HUES6 (cell line): ENCODE measurements around the gene TMEM185B.

ENCODE experiments used
- H3K27ac ChIP-seq: 2 replicates; pipeline ENCODE4 v1.7.0; 2013; ENCODE audit warnings: low read depth, mild to moderate bottlenecking, low read length, inconsistent platforms
- H3K27me3 ChIP-seq: 2 replicates; pipeline ENCODE4 v1.6.1; 2013; ENCODE audit warnings: low read length; ENCODE audit not compliant: control insufficient read depth, insufficient read depth
- H3K36me3 ChIP-seq: 2 replicates; pipeline ENCODE4 v1.6.1; 2013; ENCODE audit warnings: low read length; ENCODE audit not compliant: control insufficient read depth, insufficient read depth
- H3K4me1 ChIP-seq: 2 replicates; pipeline ENCODE4 v1.6.1; 2013; ENCODE audit warnings: low read length; ENCODE audit not compliant: control insufficient read depth, insufficient read depth
- H3K4me3 ChIP-seq: 2 replicates; pipeline ENCODE4 v1.5.1; 2013; ENCODE audit warnings: low read depth, low read length
- H3K9ac ChIP-seq: one replicate; pipeline ENCODE4 v1.6.1; 2013; ENCODE audit warnings: mild to moderate bottlenecking, low read length
- H3K9me3 ChIP-seq: 2 replicates; pipeline ENCODE4 v1.6.1; 2013; ENCODE audit warnings: low read depth, low read length; ENCODE audit not compliant: control insufficient read depth, insufficient read depth

The TMEM185B gene

DNA sequence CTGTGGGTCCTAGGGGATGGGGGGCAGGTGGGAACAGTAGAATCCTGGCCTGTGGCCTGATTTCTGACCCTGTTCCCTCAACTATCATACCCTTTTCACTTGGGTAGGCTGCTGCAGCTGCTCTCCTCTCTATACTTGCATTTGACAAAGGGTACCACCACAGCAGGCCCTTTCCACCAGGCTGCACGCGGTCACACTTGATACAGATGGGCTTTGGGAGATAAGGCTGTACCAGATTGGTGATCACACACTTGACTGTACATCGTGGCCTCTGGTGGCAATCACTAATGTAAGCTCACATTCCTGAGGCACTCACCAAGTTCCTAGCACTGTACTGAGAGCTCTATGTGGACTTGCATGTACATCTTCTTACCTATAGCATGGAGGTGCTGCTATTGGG, 27.9 kb upstream of the TMEM185B start:
- Histone ChIP-seq H3K9ac (no peak overlapping the region), H3K4me3 (no peak overlapping the region), H3K9me3 (no peaks in the 10 kb centered on the region), H3K27me3 (peaks cover 49% of the 10 kb centered on the region), H3K4me1 (peaks cover 23% of the 10 kb centered on the region), H3K27ac (no peak overlapping the region), H3K36me3 (no peaks in the 10 kb centered on the region)

DNA sequence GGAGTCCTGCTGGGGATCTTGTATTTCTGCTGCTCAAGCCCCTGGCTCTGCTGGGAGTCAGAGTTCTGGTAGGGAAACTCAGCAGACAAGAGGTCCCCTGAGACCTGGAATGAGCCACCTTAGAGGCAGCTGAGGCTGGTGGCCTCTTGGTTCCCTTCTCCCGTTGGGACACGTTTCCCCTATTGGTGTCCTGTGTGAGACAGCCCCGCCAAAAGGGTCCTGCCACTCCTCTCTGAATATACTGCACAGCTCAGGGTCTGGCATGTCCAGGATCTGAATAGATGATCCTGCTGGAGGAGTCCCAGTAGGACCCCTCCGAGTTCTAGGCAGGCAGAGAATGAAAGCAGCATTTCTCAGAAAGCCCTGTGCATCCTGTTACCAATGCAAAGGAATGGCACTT, 27.4 kb upstream of the TMEM185B start:
- no peak overlapping the region for H3K4me3 ChIP-seq
- no peaks in the 10 kb centered on the region for H3K9me3 ChIP-seq
- peaks cover 27% of the 10 kb centered on the region for H3K4me1 ChIP-seq
- H3K36me3 ChIP-seq: no peaks in the 10 kb centered on the region
- H3K27me3 ChIP-seq: peaks cover 49% of the 10 kb centered on the region
- no peak overlapping the region for H3K27ac ChIP-seq
- H3K9ac ChIP-seq: no peak overlapping the region

DNA sequence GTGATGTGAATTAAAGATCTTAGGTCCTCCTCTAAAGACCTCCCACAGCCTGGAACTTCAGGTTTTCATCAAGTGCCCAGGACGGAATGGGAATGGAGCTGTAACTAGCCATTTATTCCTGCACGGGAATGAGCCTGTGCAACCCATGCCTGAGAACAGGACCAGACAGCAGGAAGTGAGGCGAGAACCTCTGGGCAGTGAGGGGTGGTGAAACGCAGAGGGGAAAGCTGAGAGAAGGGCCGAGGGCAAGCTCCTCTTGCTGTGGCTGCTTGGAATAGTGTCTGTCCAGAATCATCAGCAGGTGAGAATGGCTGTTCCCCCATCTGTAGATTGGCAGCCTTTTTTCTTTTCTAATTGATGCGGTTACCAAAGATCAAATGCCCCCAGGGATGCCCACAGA, 24.7 kb upstream of the TMEM185B start:
- Histone ChIP-seq H3K9me3 (no peaks in the 10 kb centered on the region), H3K27me3 (peaks cover 29% of the 10 kb centered on the region), H3K27ac (no peak overlapping the region), H3K36me3 (no peaks in the 10 kb centered on the region), H3K9ac (no peak overlapping the region), H3K4me1 (peaks cover 34% of the 10 kb centered on the region), H3K4me3 (no peak overlapping the region)

DNA sequence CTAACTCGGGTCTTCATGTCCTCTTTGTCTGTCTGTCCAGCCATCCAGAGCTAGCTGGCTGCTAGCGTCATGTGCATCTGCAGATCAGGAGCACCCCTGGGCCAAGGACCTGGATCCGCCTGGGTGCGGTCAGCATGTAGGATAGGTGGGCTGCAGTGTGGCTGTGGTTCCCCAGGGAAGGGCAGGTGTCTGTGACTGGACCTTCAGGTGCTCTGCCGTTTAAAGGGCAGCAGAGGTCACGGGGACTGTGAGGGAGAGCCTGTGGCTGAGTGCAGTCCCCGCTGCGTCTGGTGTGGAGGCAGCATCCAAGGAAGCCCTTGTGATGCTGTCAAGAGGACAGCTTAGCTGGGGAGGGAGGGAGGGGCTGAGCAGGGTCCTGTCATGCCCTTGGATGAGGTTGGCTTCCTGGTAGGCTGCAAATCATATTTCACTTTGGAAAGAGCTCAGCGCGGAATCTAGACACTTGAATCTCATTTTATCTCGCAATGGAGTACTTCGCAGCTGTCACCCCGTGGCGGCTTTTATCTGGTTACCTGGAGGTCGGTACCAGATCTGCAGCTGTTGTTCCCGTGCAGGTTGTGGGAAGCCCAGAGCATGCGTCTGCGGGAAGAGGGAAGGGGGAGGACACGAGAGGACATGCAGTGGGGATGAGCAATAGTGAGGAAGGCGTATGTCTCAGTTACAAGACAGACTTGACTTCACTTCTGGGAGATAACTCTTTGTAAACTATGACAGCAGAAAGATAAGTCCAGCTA, 23.5 kb upstream of the TMEM185B start:
- Histone ChIP-seq H3K9ac (no peak overlapping the region), H3K9me3 (no peaks in the 10 kb centered on the region), H3K27me3 (peaks cover 25% of the 10 kb centered on the region), H3K27ac (no peak overlapping the region), H3K4me1 (peaks cover 31% of the 10 kb centered on the region), H3K4me3 (no peak overlapping the region), H3K36me3 (no peaks in the 10 kb centered on the region)

DNA sequence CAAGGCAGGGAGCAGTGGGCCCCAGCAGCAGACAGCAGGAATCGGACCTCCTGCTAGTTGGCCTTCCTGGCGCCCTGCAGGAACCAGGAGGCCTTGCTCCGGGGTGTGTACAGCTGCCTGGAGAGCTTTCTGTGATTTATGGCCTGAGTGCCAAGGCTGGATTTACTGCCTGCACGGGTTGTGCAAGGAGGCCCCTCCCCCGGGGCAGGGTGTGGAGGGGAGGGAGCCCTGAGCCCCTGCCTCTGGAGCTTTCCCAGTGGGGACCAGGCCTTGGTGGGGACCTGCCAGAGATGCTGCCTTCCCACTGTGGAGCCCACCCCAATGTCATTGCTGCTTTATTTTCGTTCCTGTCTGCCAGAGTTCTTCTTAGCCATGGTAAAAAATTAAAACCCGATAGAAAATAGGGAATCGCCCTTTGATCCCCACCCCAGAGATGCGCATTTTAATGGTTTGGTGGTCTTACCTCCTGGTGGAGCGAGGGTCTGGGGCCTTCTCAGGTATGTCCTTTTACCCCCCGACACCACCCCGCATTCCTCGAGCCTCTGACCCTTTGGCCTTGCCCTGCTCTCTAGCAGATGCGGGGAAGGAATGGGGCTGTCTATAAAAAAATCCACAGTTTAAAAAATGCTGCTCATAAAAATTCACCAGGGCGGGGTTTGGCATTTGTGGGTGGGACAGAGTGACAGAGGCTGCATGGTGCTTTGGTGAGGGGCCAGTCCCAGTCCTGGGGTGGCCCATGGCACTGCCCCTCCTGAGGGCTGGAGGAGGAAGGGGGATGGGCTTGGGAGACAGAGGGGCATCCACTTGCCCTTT, 22.5 kb upstream of the TMEM185B start:
- Histone ChIP-seq H3K9me3 (no peaks in the 10 kb centered on the region), H3K9ac (no peak overlapping the region), H3K4me3 (no peak overlapping the region), H3K27me3 (peaks cover 15% of the 10 kb centered on the region), H3K4me1 (peaks cover 30% of the 10 kb centered on the region), H3K27ac (no peak overlapping the region), H3K36me3 (no peaks in the 10 kb centered on the region)

DNA sequence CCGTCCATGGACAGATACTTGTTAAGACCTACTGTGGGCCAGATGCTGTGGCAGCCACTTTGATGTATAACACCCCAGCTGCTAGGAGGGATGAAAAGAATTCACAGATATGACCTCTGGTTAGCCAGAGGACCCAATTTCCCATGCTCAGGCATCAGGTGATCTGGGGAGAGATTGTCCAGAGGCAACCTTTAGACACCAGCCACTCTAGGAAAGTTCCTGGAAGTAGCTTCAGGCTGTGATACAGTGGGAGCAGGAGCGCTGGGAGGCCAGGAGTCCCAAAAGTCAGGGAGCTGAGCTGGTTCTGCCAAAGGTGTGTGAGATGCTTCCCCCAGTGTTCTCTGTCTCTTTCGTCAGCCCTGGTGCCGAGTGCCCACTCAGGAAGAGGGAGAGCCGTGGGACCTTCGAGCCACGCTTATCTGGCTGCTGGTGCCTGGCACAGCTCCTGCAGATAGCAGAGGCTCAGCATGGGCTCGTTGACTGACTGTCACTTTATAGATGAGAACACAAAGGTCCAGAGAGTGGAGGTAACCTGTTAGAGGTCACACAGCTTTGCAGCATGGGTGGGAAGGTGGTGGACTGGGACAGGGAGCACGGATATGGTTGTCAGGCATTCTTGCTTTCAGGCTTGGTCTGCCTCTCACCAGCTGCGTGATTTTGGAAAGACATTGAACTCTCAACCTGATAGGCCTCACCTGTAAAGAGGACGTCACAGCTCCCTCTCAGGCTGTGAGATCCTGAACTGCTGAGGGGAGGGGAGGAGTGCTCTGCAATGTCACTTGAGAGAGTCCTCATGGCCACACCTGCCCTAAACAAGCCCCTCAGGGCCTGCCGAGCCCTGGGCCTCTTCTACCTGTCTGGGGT, 21.7 kb upstream of the TMEM185B start:
- H3K9ac ChIP-seq: no peak overlapping the region
- H3K9me3 ChIP-seq: no peaks in the 10 kb centered on the region
- peaks cover 7% of the 10 kb centered on the region for H3K27me3 ChIP-seq
- no peak overlapping the region for H3K27ac ChIP-seq
- no peak overlapping the region for H3K4me3 ChIP-seq
- H3K4me1 ChIP-seq: peaks cover 31% of the 10 kb centered on the region
- no peaks in the 10 kb centered on the region for H3K36me3 ChIP-seq

DNA sequence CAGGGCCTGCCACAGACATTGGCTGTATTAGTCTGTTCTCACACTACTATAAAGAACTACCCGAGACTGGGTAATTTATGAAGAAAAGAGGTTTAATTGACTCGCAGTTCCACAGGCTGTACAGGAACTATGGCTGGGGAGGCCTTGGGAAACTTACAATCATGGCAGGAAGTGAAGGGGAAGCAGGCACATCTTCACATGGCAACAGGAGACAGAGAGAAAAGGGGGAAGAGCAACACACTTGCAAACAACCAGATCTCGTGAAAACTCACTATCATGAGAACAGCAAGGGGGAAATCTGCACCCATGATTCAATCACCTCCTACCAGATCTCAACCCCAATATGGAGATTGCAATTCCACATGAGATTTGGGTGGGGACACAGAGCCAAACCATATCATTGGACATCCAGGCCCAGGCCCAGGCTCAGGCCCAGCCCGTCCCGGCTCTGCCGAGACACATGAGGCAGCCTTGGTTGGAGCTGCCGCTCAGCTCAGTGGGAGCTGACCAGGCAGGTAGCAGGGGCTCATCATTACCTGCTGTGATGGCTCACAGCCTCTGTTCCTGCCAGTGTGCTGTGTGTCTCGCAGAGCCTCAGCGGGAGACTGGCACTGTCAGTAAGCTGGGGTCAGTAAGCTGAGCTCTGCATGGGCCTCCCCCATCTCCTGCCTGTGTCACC, 20.8 kb upstream of the TMEM185B start:
- H3K4me3 ChIP-seq: no peak overlapping the region
- H3K27ac ChIP-seq: no peak overlapping the region

DNA sequence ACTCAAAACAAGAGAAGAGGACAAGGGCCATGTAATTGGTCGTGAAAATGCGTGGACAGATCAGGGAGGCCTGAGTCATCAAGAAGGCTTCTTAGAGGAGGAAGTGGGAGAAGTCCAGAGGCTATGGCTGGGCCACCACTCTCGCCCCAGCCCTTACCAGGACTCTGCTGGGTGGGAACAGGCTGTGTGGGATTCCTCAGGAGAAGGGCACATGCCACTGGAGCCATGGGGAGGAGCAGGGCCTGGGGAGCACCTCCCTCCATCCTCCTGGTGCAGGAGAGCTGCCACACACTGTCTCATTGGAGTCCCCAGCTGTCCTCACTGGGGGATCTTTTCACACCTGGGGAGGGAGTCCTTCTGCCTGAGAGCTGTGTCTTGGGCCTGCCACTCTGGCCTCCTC, 20.0 kb upstream of the TMEM185B start:
- H3K27ac ChIP-seq: no peak overlapping the region

More for the DNA sequence above, 20.8 kb upstream of the TMEM185B start:
- Histone ChIP-seq H3K36me3 (no peaks in the 10 kb centered on the region), H3K9ac (no peak overlapping the region), H3K4me1 (peaks cover 40% of the 10 kb centered on the region), H3K27me3 (no peaks in the 10 kb centered on the region; the same call in 1 of the 2 replicates), H3K9me3 (no peaks in the 10 kb centered on the region)

DNA sequence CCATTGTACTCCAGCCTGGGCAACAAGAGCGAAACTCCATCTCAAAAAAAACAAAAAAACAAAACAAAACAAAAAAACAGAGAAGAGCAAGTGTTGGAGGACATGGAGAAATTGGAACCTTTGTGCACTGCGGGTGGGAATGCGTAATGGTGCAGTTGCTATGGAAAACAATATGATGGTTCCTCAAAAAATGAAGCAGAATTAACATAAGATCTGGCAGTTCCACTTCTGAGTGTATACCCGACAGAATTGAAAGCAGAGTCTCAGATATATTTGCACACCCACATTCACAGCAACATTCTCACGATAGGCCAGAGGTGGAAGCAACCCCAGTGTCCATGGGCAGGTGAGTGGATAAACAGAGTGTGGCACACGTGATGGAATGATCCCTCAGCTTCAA, 18.5 kb upstream of the TMEM185B start:
- no peak overlapping the region for H3K4me3 ChIP-seq
- H3K36me3 ChIP-seq: no peaks in the 10 kb centered on the region
- peaks cover 48% of the 10 kb centered on the region for H3K4me1 ChIP-seq
- H3K9ac ChIP-seq: no peak overlapping the region
- H3K9me3 ChIP-seq: no peaks in the 10 kb centered on the region
- H3K27me3 ChIP-seq: no peaks in the 10 kb centered on the region; the same call in 1 of the 2 replicates
- H3K27ac ChIP-seq: no peak overlapping the region

More for the DNA sequence above, 20.0 kb upstream of the TMEM185B start:
- no peaks in the 10 kb centered on the region for H3K9me3 ChIP-seq
- peaks cover 48% of the 10 kb centered on the region for H3K4me1 ChIP-seq
- no peaks in the 10 kb centered on the region for H3K36me3 ChIP-seq
- no peaks in the 10 kb centered on the region; the same call in 1 of the 2 replicates for H3K27me3 ChIP-seq
- H3K4me3 ChIP-seq: no peak overlapping the region
- H3K9ac ChIP-seq: no peak overlapping the region

DNA sequence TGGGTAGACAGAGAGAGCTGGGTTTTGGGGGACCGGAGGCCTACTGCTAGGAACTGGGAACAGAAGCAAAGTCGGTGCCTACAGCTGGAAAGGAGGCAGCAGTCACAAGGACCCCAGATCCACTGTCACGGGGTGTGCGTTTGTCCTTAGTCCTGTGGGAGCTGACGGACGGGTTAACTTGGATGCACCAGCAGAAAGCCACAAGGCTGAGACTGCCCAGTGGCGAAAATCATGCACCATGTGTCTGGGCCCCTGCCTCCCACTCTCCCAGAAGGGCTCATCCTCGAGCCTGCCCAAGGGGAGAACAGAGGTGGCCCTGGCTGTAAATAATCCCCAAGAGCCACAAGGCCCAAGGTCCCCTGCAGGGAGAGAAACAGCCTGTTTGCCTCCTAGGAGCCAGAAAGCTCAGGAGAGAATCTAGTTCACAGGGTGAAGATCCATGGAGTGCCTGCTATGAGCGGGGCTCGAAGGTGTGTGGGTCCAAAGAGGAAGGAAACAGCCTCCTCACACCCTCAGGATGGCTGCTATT, 17.8 kb upstream of the TMEM185B start:
- Histone ChIP-seq H3K4me3 (no peak overlapping the region), H3K27ac (no peak overlapping the region), H3K9me3 (no peaks in the 10 kb centered on the region), H3K27me3 (no peaks in the 10 kb centered on the region; the same call in 1 of the 2 replicates), H3K9ac (no peak overlapping the region), H3K4me1 (peaks cover 42% of the 10 kb centered on the region), H3K36me3 (no peaks in the 10 kb centered on the region)
